ENCODE data around the gene CD200R1.
A peak's percentile ranks its signal among the peaks of the same experiment; 100 is the strongest.
"Not testable (repeated sequence)": the region's sequence is repeated elsewhere in the genome, so short reads cannot be mapped to it uniquely, and the experiment has no call there.

CD200R1 gene

DNA sequence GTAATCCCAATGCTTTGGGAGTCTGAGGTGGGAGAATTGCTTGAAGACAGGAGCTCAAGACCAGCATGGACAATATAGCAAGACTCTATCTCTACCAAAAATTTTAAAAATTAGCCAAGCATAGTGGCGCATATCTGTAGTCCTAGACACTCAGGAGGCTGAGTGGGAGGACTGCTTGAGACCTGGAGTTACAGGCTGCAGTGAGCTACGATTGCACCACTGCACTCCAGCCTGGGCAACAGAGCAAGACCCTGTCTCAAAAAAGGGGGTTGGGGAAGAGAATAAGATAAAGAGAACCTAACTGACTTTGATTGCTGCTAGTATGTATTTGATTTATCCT lies 755 bp downstream of the CD200R1 start:
- DNase-seq = no peak

DNA sequence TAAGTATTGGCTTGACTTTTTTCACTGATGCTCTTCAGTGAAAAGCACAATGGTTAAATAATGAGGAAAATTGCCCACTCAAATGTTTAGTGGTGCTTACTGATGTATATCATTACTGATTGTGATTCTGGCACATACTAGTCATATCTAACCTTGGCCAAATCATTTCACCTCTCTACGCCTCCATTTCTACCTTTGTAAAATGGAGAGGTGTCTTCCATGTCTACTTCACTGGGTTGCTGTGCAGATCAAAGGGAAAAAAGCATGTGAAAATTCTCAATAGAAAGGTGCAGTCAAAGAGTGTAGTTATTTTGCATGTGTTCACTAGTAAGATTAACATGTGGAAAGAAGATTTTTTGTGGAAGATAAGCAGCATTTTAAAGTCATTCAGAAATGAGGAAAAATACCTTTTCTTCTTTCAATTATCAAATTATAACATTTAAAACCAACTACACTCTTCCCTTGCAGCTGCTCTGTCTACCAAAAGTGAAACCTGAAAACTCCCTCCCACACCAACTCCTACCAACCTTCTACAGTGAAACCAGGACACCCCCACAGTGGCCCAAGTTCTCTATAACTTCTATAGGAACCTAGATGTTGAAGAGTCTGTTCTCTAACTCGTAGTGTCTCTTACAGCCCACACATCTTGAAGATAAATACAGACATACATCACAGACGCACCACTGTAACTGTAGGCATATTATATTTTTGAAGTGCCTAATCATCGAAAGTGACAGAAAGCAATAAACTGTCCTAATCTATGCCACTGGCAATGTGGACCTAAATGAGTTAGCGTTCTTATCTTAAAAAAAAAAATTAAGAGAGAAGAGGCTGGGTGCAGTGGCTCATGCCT lies 1.4 kb downstream of the CD200R1 start:
- no peak for DNase-seq

DNA sequence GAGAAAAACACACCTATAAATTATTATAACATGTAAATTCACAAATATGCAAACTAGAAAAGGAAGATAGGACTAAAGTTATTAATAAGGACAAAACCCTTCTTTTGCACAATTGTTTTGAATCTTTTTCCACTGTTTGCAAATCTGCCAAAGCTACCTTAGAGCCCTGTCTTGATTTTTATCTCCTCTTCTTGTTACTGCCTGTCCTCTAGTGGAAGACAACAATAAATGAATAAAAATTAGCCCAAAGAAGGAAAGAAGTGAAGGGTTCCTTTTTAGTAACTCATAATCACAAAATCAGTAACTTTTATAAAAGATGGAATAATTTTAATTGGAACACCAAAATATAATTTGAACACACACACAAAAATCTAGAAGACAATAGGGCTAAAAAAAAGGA lies 2.7 kb downstream of the CD200R1 start:
- DNase-seq = no peak

DNA sequence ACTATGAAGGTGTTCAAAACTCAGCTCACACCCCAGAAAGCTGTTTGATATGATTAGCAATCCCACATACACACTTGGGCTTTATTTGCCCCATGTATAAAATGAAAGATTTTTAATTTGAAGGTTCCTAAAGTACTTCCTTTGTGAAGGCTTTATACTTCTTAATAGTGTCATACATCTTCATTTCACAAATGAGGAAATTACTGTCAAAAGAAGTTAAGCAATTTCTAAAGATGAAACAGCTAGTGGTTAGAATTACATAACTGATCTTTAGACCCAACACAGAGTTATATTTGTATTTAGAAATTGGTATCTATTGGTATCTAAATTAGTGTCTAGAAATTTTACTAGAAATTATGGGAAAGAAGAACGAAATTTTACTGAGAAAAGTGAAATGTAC lies 7.1 kb downstream of the CD200R1 start:
- no peak for DNase-seq

DNA sequence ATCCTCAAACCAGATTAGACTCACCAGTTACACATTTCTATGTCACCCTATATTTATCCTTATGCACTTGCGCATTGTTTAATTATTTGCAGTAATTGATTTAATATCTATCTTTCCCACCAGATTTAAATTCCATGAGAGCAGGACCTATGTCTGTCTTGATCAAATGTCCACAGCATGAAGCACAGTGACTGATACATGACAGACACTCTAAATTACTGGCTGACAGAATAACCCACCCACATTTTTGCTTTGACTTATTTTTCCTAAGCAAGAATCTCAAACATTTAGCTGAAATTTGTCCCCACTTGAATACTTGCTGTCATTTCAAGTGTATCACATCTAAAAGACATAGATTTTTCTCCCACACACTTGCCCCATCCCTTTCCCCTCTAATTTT lies 7.5 kb downstream of the CD200R1 start:
- DNase-seq = no peak

DNA sequence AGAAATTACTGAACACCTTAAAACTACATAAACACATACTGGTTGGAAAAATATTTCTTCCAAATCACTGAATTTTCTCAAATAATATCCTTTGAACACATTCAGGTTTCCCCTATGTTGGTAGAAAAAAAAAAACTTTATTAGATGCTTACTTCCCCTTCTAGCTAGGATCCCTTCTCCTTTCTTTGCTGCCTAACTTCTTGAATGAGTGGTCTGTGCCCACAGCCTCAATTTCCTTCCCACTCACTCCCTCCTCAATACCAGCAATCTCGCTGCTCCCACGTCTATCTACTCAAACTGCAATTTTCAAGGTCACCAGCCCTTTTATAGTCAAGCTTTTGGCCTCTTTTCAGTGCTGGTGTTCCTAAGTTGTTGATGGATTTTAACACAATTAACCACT lies 8.3 kb downstream of the CD200R1 start:
- no peak for DNase-seq

DNA sequence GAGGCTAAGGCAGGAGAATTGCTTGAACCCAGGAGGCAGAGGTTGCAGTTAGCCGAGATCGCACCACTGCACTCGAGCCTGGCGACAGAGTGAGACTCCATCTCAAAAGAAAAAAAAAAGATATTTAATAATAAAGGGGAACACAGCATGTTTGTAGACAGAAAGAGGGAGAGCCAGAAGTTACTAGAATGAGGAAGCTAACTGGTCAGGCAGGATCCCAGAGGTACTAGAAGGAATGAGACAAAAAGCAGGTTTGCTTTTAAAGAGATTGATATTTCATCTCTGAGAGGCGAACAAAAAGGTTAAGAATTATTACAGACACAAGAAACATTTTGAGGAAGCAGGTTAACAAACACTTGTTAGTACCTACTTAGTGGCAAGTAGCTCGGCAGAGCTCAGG lies 9.2 kb downstream of the CD200R1 start:
- DNase-seq = no peak

DNA sequence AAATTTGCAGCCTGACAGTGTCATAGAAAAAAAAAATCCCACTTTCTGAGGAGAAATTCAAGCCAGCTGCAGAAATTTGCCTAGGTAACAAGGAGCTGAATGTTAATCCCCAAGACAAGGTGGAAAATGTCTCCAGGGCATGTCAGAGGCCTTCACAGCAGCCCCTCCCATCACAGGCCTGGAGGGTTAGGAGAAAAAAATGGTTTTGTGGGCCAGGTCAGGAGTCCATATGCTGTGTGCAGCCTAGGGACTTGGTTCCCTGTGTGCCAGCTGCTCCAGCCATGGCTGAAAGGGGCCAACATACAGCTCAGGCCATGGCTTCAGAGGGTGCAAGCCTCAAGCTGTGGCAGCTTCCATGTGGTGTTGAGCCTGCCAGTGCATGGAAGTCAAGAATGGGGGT lies 11.2 kb downstream of the CD200R1 start:
- DNase-seq = no peak

DNA sequence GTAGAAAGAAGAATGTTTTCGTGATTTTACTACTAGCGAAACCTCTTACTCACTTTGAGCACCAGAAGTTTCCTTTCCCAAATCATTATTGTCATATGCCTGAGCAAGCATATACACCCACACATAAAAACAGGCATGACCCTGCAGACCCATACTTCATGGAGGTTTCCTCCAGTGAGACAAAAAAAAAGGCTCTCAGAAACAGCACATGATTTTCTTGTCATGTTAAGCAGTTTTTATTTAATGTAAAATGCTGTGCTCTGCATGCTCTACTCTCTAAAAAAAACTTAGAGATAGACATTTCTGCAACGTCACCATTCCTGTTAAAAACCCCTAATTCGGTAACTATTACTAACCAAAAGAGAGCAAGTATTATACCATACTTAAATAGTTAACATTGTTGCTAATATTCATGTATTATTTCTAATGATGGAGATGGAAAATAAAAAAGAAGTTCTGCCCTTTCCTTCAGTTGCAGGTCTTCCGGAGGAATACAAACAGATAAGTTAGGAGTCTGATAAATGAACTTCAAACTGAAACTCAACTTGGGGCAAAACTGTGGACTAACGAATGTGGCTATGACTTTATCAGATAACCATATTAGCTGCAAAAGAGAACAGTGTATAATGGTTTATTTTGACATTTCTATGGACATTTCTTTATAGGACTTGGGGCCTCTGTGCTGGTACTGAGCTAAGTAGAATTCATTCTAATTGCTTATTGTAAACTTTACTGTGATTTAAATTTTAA lies 15.9 kb downstream of the CD200R1 start:
- no peak for DNase-seq

DNA sequence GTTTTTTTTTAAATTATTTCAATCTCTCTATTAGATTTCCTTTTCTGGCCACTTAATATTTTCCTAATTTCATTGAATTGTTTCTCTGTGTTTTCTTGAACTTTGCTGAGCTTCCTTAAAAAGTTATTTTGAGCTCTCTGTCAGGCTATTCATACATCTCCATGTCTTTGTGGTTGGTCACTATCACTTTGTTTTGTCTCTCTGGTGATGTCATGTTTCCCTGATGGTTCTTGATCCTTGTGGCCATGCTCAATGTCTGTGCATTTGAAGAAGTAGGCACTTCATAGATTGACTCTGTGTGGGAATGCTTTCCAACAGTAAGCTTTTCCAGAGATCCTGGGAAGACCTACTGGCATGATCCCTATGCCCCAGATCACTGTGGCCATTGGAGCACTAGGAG lies 18.6 kb downstream of the CD200R1 start:
- DNase-seq = no peak

DNA sequence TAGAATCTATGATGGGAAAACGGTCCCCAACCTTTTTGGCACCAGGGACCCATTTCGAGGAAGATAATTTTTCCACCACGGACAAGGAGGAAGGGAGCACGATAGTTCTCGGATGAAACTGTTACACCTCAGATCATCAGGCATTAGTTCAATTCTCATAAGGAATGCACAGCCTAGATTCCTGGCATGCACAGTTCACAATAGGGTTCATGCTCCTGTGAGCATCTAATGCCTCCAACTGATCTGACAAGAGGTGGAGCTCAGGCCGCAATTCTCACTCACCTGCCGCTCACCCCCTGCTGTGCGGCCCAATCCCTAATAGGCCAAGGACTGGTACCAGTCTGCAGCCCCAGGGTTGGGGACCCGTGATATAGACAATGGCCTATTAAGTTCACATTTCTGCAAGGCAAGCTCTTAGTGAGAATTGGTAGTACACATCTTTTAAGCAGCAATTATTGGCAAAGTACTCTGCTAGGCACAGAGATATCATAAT lies 26.5 kb downstream of the CD200R1 start:
- no peak for DNase-seq

DNA sequence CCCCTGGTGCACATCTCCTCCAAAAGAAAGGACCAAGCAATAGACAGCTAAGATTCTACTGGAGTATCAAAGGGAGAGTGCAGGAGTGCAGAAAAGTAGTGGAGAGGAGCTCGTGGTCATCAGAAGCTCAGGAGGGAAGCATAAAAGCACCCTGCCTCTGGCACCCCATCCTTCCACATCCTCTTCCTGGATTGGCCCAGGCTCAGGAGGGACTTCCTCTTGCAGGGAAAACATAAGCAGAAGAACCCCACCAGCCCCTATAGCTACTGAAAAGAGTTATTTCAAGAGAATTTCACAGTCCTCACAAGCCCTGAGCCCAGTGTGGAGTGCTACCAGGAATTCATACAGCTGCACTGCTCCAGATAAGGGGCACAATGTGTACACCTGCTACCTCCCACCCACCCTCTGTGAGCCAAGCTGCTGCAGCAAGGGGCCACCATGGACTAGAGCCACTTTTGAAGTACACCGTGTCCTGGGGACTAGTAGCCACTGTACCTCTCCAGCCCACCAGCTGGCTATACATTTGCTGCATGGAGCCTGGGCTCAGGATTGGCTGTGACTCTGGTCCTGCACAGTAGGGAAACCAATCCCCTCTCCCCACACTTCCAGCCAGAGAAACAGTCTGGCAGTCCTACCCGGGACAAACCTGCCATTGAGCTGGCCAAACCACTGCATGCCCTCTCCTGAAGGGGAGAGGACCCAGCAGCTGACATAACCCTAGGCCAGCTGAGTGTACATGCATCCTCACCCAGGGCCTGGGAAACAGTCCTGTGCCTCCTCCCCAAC lies 43.0 kb downstream of the CD200R1 start:
- no peak for DNase-seq

DNA sequence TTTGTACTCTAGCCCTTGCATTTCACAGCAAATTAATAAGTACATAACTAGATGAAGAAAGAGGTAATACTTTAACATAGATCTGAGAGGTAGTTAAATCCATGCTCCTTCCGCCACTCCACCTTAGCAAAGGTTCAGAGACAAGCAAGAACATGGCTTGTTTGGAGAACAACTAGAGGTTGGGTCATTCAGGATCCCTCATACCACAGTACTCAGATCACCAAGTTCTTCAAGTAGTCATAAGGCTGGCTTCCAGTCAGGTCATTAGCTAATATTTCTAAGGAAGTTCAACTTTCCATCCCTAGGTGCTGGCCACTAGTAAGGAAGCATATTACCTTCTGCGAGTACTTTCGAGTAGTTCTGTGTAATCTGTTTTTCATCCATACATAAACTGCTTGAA lies 44.1 kb downstream of the CD200R1 start:
- no peak for DNase-seq

DNA sequence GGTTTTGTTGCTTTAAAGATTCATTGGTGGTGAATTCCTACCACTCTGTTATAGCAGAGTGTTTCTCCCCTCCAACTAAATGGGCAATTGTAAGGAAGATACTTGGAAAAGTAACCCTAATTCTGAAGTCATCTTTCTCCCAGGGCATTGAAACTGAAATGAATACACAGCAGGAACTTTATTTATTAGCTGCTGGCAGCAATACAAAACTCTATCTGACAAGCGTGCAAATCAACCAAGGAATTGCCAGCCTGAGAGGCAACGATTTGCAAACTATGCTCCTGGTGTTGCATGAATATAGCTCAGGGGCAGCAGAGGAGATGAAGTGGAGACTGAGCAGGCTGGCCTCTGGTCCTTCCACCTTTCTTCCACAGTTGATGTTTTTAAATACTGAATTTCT lies 48.9 kb downstream of the CD200R1 start:
- DNase-seq = peak in 1 of 14 donors; percentile 2

DNA sequence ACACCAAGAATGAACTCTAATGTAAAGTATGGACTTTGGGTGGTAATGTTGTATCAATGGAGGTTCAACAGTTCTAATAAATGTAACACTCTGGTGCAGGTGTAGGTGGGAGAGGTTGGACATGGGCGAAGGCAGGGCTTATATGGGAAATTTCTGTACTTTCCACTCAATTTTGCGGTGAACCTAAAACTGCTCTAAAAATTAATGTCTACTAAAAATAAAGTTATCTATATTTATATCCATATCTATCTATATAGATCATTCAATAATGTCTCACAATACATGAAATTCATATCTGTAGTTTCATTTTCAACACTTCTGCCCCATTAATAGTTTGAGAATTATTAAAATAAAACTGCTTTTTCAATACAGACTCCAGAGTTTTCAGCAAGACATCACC lies 49.3 kb downstream of the CD200R1 start:
- DNase-seq = no peak

DNA sequence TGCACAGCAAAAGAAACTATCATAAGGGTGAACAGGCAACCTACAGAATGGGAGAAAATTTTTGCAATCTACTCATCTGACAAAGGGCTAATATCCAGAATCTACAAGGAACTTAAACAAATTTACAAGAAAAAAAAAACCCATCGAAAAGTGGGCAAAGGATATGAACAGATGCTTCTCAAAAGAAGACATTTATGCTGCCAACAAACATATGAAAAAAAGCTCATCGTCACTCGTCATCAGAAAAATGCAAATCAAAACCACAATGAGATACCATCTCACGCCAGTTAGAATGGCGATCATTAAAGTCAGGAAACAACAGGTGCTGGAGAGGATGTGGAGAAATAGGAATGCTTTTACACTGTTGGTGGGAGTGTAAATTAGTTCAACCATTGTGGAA lies 55.4 kb downstream of the CD200R1 start:
- DNase-seq = not testable (repeated sequence)

DNA sequence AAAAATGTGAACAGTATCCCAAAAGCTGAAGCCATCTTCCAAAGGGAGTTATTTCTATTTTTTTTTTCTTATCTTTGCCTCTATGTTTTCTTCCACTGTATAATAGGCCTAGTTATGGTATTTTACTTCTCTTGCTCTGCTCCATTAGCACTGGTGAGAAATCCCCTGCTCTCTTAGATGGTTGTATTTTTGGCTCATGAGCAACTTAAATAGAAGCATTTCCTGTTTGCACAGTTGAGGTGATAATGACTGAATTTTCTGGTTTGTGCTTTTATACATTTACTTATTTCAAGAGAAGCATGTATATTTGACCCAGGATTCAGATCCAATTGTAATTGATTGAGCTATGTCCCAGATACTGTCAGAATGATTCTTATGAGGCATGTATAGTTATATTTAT lies 66.7 kb downstream of the CD200R1 start:
- DNase-seq = no peak

DNA sequence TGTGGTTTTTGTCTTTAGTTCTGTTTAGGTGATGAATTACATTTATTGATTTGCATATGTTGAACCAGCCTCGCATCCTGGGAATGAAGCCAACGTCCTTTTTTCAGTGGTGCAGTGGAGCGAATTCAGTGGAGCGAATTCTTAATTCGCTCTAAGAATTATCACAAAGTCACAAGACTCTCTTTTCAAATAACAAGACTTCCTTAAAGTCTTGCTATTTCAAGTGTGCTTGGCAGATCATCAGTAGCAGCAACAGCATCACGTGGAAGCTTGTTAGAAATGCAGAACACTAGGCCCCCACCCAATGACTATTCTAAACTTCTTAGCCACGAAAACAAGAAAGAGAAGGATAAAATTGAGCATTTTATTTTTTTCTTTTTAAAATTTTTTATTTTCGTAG lies 70.1 kb downstream of the CD200R1 start:
- DNase-seq = no peak

DNA sequence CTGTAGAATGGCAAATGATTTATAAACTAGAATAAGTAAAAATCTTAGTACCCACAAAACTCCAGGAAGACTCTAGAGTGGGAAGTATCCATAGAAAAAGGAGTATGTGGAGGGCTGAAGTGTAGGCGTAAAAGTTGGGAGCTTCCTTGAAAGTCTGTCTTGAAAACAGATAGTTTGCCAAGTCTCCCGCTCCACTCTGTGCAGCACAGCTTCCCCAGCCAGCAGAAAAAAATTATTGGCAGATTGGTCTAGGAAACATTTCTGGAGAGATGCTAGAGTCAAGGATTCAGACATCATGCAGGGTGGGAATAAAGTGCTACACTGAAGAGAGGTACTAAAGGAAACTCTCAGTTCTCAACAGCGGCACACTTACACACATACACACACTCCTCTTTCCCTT lies 74.8 kb downstream of the CD200R1 start:
- DNase-seq = no peak

DNA sequence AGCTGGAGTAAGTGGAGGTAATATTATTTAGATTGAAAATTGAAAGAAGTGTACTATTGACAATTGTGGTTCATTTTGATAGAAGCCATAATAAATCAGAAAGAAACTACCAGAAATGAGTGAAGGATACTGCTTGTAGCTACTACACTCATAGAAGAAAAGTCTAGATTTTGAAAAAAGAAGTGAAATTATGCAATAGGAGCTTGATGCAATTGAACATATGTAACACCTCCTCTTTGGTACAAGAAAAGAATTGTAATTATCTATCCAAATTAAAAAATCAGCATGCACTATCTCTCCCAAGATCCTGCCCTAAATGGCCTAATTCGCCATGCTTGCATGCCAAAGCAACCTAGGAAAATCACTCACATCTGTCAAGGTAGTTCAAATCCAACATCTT lies 77.1 kb downstream of the CD200R1 start:
- DNase-seq = no peak

DNA sequence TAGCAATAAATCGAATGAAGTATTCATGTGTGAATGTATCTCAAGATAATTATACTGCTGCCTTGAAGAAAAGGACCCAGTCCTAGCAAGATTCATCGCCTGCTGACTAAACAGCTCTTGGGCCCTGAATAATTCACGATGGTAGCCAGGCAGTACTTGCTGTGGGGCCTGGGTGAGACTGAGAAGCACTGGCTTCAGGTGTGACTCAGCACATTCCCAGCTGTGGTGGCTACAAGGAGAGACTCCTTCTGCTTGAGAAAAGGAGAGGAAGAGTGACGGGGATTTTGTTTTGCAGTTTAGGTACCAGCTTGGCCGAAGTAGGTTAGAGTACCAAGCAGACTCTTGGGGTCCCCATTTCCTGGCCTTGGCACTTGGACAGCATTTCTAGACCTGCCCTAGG lies 80.6 kb downstream of the CD200R1 start:
- no peak for DNase-seq

DNA sequence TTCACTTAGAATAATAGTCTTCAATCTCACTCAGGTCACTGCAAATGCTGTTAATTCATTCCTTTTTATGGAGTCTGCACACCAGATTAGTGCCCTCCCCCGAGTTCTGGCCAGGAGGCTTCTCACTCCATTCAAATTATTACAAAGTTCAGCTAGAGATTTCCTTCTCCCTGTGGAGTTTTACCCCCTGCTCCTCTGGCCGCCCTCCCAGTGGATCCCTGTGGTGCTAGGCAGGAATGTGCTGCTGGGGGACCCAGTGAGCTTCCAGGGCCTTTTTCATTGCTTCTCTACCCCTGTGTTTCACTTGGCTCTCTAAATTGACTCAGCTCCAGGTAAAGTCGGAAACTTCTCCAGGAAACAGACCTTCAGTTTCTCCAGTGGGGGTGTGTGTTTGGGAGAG lies 85.5 kb downstream of the CD200R1 start:
- no peak for DNase-seq

DNA sequence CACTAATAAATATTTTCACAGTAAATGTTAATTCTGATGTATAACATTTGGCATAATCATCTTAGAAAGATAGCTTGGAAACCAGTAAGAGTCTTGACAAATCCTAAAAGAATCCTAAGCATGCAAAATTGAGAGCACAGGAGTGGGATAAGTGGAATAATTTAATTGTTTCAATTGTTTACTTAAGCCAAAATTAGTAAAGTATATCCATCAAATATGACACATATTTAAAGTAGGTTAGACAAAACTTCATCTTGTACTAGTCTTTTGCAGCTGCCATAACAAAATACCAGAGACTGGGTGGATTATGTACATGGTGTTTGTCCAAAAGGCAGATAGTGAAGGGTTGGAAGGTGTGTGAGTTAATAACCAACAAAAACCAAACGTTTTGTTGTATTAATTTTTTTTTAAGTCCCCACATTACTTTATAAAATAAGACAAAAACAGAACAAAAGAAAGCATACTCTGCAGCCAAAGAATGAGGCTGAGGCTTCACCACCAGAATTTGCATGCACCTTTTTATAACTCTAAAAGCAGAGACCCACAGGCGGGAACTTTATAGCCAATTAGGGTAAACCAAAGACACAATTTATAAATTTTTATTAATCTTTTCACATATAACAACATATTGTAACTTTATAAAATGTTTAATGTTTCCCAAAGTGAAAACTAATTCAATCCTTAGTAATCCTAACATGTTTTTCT lies 86.4 kb downstream of the CD200R1 start:
- DNase-seq = no peak
